ENCODE data around the gene PREX1.

GRCh38 chr20:48708116-48708515 is 119.7 kb downstream of the PREX1 start:
- TF ChIP-seq CTCF (IDR thresholded peaks at IDR 0.05) (no peak), POLR2A (IDR thresholded peaks at IDR 0.05) (no peak), POLR2AphosphoS5 (IDR thresholded peaks at IDR 0.05) (no peak)

Measured in prostate gland (tissue), 2 donors.